Endothelial cell of hepatic sinusoid (primary cell): ENCODE data around the gene RBMS2.
"Not testable (repeated sequence)": the region's sequence is repeated elsewhere in the genome, so short reads cannot be mapped to it uniquely, and the experiment has no call there.

ENCODE experiments used
- in situ Hi-C: cut with HindIII; loops from 2 replicates; pipeline ENCODE4 v1.10.0; 2017; ENCODE audit warnings: low sequenced_read_pairs

The RBMS2 gene

DNA sequence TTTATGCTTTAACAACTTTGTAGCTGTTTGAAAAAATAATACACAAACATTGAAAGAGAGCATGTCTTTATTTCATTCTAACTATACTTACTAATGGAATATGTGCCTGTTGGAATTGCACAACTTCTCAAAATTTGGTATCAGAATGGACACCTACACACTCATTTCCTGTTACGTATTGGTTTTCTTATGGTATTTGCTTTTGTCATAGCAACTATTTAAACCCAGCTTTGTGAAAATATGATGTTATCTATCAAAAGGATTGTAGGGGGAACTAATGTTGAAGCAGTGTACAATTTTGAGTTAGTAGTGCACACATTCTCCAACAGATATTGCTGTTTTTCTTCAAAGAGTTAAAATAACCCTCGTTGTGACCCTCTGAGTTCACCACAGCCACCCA, 52.6 kb downstream of the RBMS2 start:
- in situ Hi-C loops, result loop anchor here (5.0 kb wide), 2 partner anchors 48 to 52 kb away; partner anchors contain the start of gene RBMS2

DNA sequence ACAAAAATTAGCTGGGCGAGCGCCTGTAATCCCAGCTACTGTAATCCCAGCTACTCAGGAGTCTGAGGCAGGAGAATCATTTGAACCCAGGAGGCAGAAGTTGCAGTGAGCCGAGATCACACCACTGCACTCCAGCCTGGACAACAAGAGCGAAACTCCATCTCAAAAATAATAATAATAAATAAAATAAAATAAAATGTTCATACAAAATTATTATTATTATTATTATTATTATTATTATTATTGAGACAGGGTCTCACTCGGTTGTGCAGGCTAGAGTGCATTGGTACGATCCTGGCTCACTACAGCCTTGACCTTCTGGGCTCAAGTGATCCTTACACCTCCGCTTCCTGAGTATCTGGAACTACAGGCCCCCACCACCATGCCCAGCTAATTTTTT, 55.6 kb downstream of the RBMS2 start:
- in situ Hi-C loops, result not testable (repeated sequence)

DNA sequence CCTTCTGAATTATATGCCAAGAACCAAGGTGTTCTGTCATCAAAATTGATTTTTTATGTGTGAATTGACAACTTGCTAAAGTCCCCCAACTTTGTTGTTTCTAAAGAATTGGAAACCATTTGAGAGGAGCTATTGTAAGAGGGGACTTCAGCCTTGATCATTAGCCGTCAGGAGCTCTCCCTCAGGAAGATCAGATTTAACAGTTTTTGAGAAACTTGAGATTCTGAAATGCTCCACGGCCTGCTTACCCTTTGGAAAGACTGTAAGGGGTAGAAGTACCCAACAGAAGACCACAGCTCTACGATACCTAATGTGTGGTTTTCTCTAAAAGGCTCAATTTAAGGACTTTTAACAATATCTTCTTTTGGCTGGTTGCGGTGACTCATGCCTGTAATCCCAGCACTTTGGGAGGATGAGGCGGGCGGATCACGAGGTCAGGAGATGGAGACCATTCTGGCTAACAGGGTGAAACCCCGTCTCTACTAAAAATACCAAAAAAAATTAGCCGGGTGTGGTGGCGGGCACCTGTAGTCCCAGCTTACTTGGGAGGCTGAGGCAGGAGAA, 57.4 kb downstream of the RBMS2 start:
- in situ Hi-C loops, result no loop called here

DNA sequence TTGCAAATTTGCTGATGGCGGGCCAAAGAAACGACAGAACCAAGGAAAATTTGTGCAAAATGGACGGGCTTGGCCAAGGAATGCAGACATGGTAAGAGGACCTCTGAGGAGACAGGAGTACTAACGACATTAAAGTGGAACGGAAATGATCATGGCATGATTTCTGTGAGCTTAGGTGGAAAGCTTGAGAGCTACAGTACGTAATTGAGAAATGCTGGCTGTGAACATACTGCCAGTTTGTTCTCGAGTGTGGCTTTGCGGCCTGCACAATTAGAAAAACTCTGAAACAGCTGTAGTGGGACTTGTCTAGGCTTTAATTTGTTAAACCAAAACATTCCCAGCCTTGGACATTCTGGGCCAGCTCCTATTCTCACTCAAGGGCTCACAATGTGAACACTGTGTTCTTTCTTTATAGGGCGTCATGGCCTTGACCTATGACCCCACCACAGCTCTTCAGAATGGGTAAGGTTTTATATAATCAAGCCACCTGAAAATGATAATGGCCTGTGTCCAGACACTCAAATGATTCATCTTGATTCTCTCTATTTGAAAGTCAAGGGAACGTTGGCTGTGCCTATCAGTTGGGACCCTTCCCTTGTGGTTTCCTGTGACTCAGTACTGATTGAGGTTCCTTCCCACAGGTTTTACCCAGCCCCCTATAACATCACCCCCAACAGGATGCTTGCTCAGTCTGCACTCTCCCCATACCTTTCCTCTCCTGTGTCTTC, 60.0 kb downstream of the RBMS2 start:
- in situ Hi-C loops, result no loop called here

DNA sequence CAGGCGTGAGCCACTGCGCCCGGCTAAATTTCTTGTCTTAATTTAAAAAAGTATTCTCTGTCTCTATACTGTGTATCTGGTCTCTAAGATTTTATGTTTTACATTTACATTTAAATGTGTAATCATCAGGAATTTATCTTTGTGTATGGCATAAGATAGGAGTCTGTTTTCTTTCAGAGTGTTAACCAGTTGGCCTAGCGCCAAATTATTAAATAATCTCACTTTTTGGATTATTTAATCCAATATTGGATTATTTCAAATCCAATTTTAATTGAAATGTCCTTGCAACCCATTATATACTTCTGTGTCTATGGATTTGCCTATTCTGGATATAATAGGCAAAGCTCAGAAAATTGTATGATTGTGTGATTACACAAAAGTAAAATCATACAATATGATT, 63.5 kb downstream of the RBMS2 start:
- in situ Hi-C loops, result no loop called here

DNA sequence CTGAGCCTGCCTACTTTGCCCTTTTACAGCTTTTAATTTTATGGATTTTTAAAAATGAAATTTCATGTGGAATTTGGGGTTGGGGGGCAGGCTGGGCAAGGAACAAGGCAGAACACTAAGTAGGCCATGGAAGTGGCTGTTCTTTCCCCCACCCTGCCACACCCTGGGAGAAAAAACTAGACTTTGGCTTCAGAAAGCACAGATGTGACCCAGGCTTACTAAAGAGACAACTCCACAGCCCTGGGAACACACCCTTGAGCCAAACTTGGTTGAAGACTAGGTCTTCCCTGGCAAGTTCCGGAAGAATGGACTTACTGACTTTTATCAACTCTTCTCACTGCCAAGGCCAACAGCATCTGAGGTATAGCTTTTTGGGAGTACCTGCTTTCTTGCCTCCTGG, 68.2 kb downstream of the RBMS2 start:
- in situ Hi-C loops, result no loop called here

DNA sequence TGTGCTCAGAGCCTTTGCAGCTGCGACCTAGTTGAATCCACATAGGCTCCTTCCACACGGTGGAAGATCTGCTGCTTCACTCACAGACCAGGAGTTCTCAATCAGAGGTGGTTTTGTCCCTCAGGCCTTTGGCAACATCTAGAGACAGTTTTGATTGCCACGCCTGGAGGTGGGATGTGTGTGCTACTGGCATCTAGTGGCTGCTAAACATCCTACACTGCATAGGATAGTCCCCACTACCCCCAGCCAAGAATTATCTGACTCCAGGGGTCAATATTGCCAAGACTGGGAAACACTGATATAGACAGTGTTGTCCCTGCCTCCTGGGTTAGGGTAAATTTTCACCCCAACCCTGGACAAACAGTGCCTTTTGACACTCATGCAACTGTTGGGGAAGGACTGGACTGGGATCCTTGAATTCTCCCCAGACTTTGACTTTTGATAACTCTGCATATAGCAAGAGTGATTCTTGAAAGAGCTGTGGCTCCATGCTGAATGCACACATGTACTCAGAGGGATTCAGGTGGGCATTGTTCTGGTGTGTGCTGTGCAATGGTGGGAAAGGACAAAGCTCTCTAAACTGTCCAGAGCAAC, 68.7 kb downstream of the RBMS2 start:
- in situ Hi-C loops, result no loop called here

DNA sequence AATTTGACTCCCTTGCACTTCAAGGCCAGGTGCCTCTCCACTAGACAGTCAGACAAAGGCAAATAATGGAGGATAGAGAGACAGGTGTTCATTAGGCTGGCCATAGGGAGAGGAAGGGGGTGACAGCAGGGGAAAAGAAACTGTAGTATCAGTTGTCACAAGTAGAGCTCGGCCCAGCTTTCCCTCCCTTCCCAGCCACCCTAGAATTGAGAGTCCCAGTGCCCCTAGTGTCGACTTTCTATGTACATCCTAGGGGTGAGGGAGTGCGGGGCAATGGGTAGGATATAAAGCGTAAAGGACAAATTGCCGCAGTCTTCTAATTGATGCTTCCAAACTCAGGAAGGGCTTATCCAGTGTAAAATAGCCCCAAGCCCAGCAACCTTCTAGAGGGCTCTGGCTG, 69.5 kb downstream of the RBMS2 start:
- in situ Hi-C loops, result no loop called here

DNA sequence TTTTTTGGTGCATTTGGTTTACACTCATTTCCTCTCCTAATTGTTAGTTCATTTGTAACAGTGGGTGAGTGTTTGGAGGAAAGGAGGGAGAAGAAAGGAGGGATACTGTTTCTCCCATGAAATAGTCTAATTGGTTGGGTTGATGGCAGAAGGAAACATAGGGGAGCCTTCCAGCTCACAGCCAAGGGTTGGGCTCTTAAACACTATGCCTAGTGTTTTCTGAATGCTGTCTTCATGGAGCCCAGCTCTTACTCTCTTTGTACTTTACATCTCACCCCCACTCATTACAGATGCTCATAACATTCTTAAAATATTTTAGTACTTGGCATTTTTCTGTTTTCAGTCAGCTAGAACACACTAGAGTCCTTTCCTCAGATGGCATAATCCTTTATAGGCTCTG, 70.3 kb downstream of the RBMS2 start:
- in situ Hi-C loops, result no loop called here

DNA sequence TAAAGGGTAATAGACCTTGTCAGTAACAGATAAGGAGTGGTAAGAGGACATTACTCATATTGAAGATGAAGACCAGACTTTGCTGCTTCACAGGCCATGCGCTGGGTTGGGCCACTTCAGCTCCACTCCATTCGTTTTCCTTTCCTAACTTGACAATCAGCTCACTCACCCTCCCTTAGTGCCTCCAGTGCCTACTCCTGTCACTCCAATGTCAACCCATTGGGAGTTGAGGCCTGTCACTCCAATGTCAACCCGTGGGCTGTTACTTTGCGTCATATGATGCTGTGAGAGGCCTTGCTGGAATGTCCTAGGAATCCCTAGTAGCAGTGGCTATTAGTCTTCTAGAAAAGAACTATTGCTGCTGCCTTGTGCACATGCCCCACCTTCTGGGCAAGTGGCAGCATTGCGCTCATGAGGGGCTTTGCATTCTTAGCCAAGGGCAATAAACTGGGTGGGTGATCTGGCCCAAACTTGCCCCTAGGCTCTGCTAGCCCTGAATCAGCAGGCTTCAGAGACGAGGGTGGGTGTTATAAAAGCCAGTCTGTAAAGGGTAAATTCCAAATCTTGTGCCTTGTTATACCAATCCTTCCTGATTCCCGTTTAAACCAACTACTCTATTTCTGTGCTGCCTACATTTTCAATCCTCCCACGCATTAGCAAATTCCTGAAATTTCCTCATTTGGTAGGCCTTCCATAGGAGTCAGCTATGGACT, 72.4 kb downstream of the RBMS2 start:
- in situ Hi-C loops, result no loop called here

DNA sequence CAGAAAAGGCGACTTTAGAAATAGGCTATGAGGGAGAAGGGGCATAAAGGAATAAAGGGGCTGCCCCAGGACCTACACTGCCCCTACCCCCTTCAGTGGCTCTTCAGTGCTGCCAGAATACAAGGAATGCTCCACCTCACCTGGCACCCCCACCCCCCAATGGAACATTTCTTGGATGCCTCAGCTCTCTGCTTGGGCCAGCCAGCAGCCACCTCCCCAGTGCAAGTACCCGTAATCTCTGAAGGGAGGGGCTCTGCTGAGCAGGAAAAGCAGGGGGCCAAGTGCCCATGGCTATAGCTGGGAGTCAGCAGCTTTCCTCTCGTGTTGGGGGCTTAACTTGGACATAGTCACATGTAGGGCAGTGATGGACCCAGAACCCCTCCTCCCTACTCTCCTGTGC, 75.2 kb downstream of the RBMS2 start:
- in situ Hi-C loops, result no loop called here

DNA sequence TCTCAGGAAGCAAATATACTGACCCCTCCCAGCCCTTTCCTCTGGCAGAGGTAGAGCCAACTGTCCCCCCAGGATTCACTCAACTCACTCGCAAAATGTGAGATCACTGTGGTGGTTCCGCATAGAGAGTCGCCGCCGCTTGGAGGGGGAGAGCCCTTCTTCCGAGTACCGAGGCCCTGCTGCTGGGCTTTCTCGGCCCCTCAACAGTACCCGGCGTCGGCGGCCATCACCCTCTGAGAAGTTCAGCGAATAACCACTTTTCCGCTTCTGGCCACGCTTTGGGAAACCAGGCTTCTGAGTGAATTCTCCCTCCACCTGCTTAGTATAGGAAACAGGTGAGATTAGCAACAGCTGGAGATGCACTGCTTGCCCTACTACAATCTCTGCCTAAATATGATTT, 77.4 kb downstream of the RBMS2 start:
- in situ Hi-C loops, result no loop called here

DNA sequence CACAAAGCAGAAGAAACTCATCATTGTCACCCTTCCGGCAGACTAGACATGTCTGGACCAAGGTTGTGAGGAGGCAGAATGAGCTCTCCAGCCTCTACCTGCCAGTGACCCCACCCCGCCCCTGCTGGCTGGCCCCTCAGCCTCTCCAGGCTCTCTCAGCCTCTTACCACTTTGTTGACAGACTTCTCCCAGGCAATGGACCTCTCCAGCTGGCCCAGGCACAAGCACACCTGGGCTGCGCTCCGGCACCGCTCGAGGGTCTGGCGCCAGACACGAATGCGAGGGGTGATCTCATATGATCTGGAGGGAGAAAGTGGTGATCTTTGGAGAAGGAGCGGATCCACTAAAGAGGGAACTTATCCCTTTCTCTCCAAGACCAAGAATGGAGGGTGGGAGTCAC, 78.2 kb downstream of the RBMS2 start:
- in situ Hi-C loops, result no loop called here

DNA sequence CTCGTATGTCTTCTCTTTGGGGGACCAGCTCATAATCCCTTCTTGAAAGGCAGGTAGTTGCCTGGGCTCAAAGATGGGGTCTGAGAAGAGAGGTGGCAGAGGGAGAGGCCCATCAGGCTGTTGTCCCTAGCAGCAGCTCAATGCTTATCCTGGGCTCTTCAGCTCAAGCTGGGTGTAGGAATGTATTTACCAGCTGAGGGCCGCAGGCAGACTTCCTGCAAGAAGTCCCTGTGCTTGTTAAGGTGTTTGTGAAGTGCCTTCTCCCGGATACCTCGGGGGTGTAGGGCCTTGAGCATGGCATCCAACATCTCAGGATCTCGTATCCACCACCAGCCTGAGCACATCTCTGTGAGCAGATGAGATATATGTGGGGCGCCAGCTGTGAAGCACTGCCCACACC, 79.1 kb downstream of the RBMS2 start:
- in situ Hi-C loops, result no loop called here

DNA sequence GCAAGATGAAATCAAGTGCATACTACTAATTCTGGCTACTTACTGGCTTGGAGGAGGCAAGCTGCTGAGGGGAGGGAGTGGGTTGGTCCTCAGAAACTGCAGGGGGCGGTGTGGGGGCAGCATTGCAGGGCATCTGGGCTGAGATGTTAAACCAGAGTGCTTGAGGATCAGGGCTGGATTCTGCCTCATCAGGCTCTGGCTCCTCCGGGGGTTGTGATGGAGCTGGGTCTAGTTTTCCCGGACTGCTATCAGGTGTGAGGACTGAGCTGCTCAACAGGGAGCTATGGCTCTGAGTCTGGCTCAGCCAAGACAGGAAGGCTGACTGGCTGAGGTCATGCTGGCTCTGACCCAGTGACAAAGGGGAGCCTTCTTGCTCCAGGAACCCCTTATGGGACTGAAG, 79.9 kb downstream of the RBMS2 start:
- in situ Hi-C loops, result no loop called here

DNA sequence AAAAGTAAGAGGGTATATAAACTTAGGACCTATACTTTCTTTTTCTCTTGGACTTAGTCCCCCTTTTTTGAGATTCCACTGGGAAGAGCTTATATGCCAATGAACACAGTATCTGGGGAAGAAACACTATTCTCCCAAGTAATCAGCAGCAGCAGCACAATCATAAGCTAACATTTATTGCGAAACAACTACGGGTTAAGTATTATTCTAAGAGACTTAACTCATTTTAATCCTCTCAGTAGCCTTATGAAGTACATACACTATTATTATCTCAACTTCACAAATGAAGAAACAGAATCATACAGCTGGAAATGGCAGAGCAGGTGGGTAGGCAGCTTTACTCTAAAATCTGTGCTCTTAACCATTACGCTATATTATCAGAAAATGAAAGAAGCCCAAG, 80.6 kb downstream of the RBMS2 start:
- in situ Hi-C loops, result no loop called here

DNA sequence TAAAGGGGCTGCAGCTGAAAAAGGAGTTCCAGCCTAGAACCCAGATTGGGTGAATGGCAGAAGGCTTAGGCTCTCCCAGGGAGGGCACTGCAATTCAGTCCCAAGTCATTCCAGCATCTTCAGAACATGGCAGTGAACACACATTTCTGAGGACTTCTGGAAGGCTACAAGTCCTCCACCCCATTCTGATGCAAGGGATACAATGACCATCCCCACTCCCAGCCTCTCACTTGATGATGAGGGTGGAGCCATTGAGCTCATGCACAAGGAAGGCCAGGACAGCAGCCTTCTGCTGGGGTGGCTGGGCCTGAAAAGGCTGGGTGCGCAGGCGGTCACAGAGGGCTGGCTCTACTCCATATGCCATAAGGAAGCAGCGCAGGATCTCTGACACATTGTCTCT, 82.7 kb downstream of the RBMS2 start:
- in situ Hi-C loops, result no loop called here

DNA sequence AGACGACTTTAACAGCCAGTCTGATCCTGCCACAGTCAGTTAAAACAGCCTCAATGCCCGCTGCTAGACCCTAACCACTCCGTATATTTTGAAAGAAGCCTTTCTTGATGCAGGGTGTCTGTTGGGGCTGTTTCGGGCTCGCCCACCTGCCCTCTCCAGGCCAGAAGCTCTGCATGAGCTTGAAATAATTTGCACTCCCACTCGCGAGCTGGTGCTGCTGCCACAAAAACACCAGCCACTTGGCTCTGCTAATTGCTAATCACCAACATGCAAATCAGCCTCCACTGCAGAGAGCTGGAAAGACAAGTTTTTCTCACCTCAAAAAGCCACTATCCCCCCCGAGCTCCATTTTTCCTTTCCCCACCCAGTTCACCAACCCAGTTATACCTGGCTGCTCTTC, 93.0 kb downstream of the RBMS2 start:
- in situ Hi-C loops, result no loop called here

DNA sequence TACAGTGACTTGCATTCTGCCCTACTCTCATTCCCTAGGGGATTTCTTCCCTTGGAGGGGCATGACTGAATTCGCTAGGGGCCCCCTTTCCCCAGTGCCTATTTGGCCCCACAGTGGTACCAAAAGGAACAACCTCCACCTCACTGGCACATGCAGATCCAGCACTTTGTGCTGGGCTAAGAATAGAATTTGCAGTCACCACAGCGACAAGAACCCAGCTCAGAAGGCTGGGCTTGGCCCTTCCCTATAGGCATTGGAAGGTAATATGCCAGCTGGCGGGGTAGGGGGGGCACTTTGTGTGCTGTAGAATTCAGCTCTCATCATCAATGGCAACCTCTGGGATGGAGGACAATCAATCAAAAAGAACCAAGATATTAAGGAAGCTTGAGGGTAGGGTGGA, 94.6 kb downstream of the RBMS2 start:
- in situ Hi-C loops, result no loop called here

DNA sequence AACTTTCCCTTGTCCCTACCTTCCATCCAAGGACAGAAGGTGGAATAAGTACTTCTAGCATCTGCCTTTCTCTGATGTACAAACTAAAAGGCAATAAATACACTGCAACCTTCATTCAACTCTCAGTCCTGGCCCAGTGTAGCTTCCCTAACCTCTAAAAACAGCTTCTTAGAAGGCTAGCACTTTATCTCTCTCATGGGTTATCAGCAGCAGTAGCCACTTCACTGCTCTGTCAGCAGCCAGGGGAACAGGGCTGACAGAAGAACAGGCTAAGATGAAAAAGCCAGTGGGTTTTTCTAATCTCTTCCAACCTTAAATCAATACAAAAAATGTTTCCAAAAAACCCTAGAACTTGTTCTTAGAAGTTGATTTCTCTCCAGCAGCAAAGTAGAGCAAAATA, 95.3 kb downstream of the RBMS2 start:
- in situ Hi-C loops, result no loop called here

DNA sequence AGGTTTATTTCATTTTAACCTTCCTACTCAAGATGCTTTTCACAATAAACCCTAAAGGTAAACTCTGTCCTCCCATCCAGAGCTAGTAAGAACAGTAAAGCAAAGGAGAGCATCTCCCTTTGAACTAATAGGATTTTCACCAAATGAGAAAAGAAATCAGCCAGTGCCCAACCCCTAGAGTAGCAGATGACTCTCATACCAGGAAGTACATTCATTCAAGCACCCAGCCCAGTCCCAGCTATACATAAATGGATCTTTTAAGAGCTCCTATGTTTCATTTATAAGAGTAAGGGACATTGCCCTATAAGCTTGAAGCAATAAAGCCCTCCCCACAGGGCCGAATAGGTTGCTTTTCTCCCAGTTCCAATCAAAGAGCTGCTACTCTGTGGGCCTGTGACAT, 100.9 kb downstream of the RBMS2 start:
- in situ Hi-C loops, result loop anchor here (5.0 kb wide), 2 partner anchors 50 to 105 kb away; no protein-coding TSS in a partner anchor

DNA sequence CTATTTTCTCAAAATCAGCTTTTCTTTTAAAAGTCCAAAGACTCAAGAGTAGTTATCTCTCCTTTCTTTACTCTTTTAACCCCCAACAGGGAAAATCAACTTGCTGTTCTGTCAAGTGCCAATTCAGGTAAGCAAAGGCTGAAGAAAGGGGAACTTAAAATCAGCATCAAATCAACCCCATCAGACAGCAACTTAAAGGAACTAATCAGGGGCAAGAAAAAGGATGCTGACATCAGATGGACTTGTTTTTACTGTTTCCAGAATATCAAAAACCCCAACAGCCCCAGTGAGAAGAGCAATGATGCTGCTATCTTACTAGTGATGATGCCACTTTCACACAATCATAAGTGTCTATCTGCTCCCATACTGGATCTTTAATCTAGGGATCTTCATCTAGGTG, 105.1 kb downstream of the RBMS2 start:
- in situ Hi-C loops, result loop anchor here (5.0 kb wide), 1 partner anchor 134 kb away; no protein-coding TSS in a partner anchor
